ENCODE measurements around the gene ZNF750. TPM values are rescaled to one million over a fixed set of nuclear protein-coding genes. Genes with fewer than 3 reads are reported as not detected.

Gene ZNF750
- total RNA-seq, 8 experiments from 2014 or later, result 0.07 to 2.5 (median 0.42) TPM

DNA sequence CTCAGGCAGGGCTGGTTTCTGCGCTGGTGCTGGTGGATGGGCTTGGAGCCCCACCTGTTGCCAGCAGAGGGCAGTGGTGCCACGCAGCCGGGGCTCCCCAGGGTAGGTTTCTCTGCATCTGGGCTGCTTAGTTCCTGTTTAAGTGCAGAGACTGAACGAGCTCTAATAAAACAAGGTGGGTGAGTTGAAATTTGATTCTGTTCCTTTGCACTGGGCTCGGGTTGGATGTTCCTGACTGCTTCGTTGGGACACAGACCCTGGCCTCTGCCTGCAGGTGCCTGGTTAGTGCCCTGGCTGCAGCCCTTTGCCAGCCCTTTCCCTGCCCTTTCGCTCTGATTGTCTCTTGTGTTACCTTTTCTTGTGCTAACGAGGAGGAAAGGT is 57.9 kb downstream of the ZNF750 start:
- peak; percentile 94 to 100 (median 99) for ATAC-seq (replicated peaks in 6 of 8)
- no peak overlapping the region for H3K4me3 ChIP-seq
- in situ Hi-C loops (cut with MboI; ENCODE audit: low pct_unique_long_range_greater_than_20kb in 2 of 9, low sequenced_read_pairs in 9 of 9, unreplicated experiment in 9 of 9), result no loop called here
- 0 to 80% (median 56%) methylated on average over 1 to 7 of the region's 8 CpGs; no CpG with 5 or more reads in 4 of the 10 experiments for WGBS, 10 experiments
- H3K27ac ChIP-seq, result no peak overlapping the region
- H3K4me1 ChIP-seq (replicated peaks in 1 of 2), result peaks cover 0 to 2% of the 10 kb centered on the region in 2 donors

GRCh38 chr17:82780971-82781893 is 58.6 kb downstream of the ZNF750 start:
- peak in 7 of 8 experiments; percentile 12 to 54 (median 49) for ATAC-seq (replicated peaks in 6 of 8)
- peaks cover 0 to 2% of the 10 kb centered on the region in 2 donors for H3K4me1 ChIP-seq (replicated peaks in 1 of 2)
- H3K4me3 ChIP-seq, result no peak overlapping the region
- in situ Hi-C loops (cut with MboI; ENCODE audit: low pct_unique_long_range_greater_than_20kb in 2 of 9, low sequenced_read_pairs in 9 of 9, unreplicated experiment in 9 of 9), result no loop called here
- H3K27ac ChIP-seq, result no peak overlapping the region
- WGBS, 10 experiments, result 40 to 100% (median 88%) methylated on average over 1 to 11 of the region's 27 CpGs; no CpG with 5 or more reads in 6 of the 10 experiments

GRCh38 chr17:82780195-82780594 is 59.6 kb downstream of the ZNF750 start:
- in situ Hi-C loops (cut with MboI; ENCODE audit: low pct_unique_long_range_greater_than_20kb in 2 of 9, low sequenced_read_pairs in 9 of 9, unreplicated experiment in 9 of 9), result no loop called here
- ATAC-seq (replicated peaks in 6 of 8), result no peak
- WGBS, 10 experiments, result 50 to 100% (median 81%) methylated on average over 1 to 11 of the region's 12 CpGs; no CpG with 5 or more reads in 4 of the 10 experiments
- H3K27ac ChIP-seq, result no peak overlapping the region
- peaks cover 0 to 2% of the 10 kb centered on the region in 2 donors for H3K4me1 ChIP-seq (replicated peaks in 1 of 2)
- H3K4me3 ChIP-seq, result no peak overlapping the region

DNA sequence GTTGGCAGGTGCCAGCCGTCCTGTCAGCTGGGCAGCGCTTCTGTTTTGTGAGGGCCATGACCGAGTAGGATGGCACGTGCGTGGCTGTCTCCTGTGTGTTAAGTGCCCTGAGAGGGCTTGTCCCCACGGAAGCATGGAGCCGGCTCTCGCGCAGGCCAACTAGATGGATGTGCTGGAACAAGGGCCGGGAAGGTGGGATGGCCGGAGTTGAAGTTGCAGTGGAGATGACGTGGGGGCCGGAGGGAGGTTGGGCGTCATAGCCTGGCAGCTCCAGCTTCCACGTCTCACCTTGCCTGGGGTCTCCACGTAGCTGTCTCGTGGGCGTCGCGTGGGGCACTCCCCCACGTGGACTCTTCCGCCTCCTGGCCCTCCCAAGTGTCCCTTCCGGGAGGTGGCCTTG is 60.3 kb downstream of the ZNF750 start:
- Histone ChIP-seq H3K27ac (no peak overlapping the region), H3K4me3 (no peak overlapping the region), H3K4me1 (replicated peaks in 1 of 2) (peaks cover 0 to 2% of the 10 kb centered on the region in 2 donors)
- 100% methylated on average over 2 to 4 of the region's 23 CpGs; no CpG with 5 or more reads in 8 of the 10 experiments for WGBS, 10 experiments
- in situ Hi-C loops (cut with MboI; ENCODE audit: low pct_unique_long_range_greater_than_20kb in 2 of 9, low sequenced_read_pairs in 9 of 9, unreplicated experiment in 9 of 9), result loop anchor here in 1 of 9 experiments (10.0 kb wide), 1 partner anchor 115 kb away; no protein-coding TSS in a partner anchor
- ATAC-seq (replicated peaks in 6 of 8), result no peak

Other genes with a start within 250 kb of the ZNF750 start
- 10 to 100 TPM; 48.7 to 91.4 (median 64.3) TPM for gene WDR45B, start 191.6 kb downstream of the ZNF750 start, total RNA-seq
- gene RAB40B, start 141.3 kb downstream of the ZNF750 start, total RNA-seq, result 1 to 10 TPM; 4.4 to 9.0 (median 6.8) TPM
- 10 to 100 TPM; 11.9 to 27.7 (median 17.6) TPM for gene FN3KRP, start 123.3 kb downstream of the ZNF750 start, total RNA-seq
- 10 to 100 TPM in 1 of 8 experiments, 1 to 10 TPM in 7; 1.0 to 11.3 (median 4.9) TPM for gene FN3K, start 104.4 kb downstream of the ZNF750 start, total RNA-seq
- 10 to 100 TPM; 27.2 to 94.3 (median 47.2) TPM for gene TBCD, start 88.0 kb downstream of the ZNF750 start, total RNA-seq
- 100 to 1,000 TPM in 1 of 8 experiments, 10 to 100 TPM in 2, 1 to 10 TPM in 5; 1.5 to 122 (median 6.3) TPM for gene METRNL, start 239.6 kb upstream of the ZNF750 start, total RNA-seq

Measured in motor neuron (in vitro differentiated cells).